Esophagus squamous epithelium (tissue), 4 donors: ENCODE measurements around the gene GRIK4.

Source experiments
- CTCF ChIP-seq, 6 experiments: fragments of 450-650 bp in 4 of 6; fragments of 200-600 bp in 2 of 6; sonication (generic) in 2 of 6; IDR thresholded peaks; one replicate each; pipeline ENCODE4 v1.5.1; 2016 to 2019; ENCODE audit warnings: antibody characterized with exemption in 6 of 6, mild to moderate bottlenecking in 4 of 6, moderate library complexity in 4 of 6
- POLR2A ChIP-seq, 4 donors: fragments of 450-650 bp; IDR thresholded peaks; one replicate each; pipeline ENCODE4 v1.6.1; 2017; ENCODE audit warnings: antibody characterized with exemption in 4 of 4, mild to moderate bottlenecking in 4 of 4, moderate library complexity in 3 of 4

GRCh38 chr11:120611581-120611980, 100.0 kb downstream of the GRIK4 start:
- TF ChIP-seq CTCF (IDR thresholded peaks at IDR 0.05) (no peak), POLR2A (IDR thresholded peaks at IDR 0.05) (no peak)
